SH-SY5Y (cell line): ENCODE data around the gene DTX3L.

Experiments used
- GATA2 ChIP-seq: IDR thresholded peaks from 2 replicates; pipeline ENCODE4 v1.6.1; 2011; ENCODE audit warnings: mild to moderate bottlenecking, low read depth, low read length
- GATA3 ChIP-seq: IDR thresholded peaks from 2 replicates; pipeline ENCODE4 v1.6.1; 2011; ENCODE audit warnings: low read depth, mild to moderate bottlenecking, low read length, moderate library complexity

DNA sequence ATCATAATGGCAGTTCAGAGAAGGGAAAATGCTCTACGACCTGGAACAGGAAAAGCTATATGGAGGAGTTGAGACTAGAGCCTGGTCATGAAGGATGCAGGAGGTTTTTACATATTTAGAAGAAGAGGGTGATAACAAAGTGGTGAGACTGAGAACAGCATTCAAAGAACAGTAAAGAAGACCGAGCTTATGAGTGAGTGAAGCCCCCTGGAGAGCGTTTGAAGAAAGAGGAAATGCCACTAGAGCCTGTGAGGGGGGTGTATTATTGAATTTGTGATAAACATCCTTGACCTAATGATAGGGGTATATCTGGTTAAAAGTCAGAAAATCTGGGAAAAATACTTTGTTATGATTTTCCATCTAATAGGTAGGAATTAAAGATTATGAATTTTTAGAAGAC is 4.2 kb upstream of the DTX3L start:
- TF ChIP-seq GATA2 (no peak), GATA3 (no peak)
